ENCODE data around the gene KDM4B. TPM values are rescaled to one million over a fixed set of nuclear protein-coding genes. Genes with fewer than 3 reads are reported as not detected.

The KDM4B gene
- total RNA-seq: 34.1 TPM
- long read RNA-seq, full-length matches to known transcripts: 11 of 48 reads
- long read RNA-seq, partial matches to known transcripts: 28 of 48 reads
- long read RNA-seq, other reads (novel, unspliced or antisense): 9 of 48 reads

- peak; percentile 99 for DNase-seq
- TF ChIP-seq CTCF (IDR thresholded peaks at IDR 0.05; ENCODE audit: borderline replicate concordance): no peak
- Histone ChIP-seq H3K4me3 (peak within 1 kb of the TSS; percentile 79), H3K36me3 (no peaks in the 10 kb centered on the region), H3K9me3 (replicated peaks) (no peaks in the 10 kb centered on the region), H3K27ac (replicated peaks) (peak within 1 kb of the TSS; percentile 88), H3K4me1 (peaks cover 47% of the 10 kb centered on the region), H3K27me3 (ENCODE audit: low read depth) (no peaks in the 10 kb centered on the region)
- intact Hi-C loops (cut with micrococcal nuclease): no loop called here
Measured at GRCh38 chr19:4968462-4969291, at the start of gene KDM4B. Gene KDM4B, plus strand, starts transcription at chr19:4969113. Its CDS starts 63,778 bp downstream, at chr19:5032891.

GRCh38 chr19:4922530-4923275 lies 46.2 kb upstream of the KDM4B start:
- TF ChIP-seq CTCF (IDR thresholded peaks at IDR 0.05; ENCODE audit: borderline replicate concordance): no peak
- intact Hi-C loops (cut with micrococcal nuclease): no loop called here
- no peaks in the 10 kb centered on the region for H3K27me3 ChIP-seq (ENCODE audit: low read depth)
- H3K4me1 ChIP-seq: no peaks in the 10 kb centered on the region
- no peak for DNase-seq
- H3K27ac ChIP-seq (replicated peaks): no peak overlapping the region
- H3K9me3 ChIP-seq (replicated peaks): no peaks in the 10 kb centered on the region
- H3K4me3 ChIP-seq: no peak overlapping the region
- no peaks in the 10 kb centered on the region for H3K36me3 ChIP-seq

GRCh38 chr19:4923276-4923747 lies 45.6 kb upstream of the KDM4B start:
- no peaks in the 10 kb centered on the region for H3K27me3 ChIP-seq (ENCODE audit: low read depth)
- no peak overlapping the region for H3K4me3 ChIP-seq
- no peak for TF ChIP-seq CTCF (IDR thresholded peaks at IDR 0.05; ENCODE audit: borderline replicate concordance)
- no peak overlapping the region for H3K27ac ChIP-seq (replicated peaks)
- H3K4me1 ChIP-seq: no peaks in the 10 kb centered on the region
- intact Hi-C loops (cut with micrococcal nuclease): no loop called here
- no peak for DNase-seq
- H3K9me3 ChIP-seq (replicated peaks): no peaks in the 10 kb centered on the region
- H3K36me3 ChIP-seq: no peaks in the 10 kb centered on the region

DNA sequence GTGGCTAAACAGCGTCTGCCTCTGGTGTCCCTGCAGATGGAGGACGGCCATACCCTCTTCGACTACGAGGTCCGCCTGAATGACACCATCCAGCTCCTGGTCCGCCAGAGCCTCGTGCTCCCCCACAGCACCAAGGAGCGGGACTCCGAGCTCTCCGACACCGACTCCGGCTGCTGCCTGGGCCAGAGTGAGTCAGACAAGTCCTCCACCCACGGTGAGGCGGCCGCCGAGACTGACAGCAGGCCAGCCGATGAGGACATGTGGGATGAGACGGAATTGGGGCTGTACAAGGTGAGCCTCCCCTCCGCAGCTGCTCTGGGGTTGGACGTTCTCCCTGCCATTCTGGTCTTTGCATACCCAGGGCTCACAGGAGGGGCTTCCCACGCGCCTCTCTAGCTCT lies 39.7 kb upstream of the KDM4B start:
- intact Hi-C loops (cut with micrococcal nuclease): no loop called here
- DNase-seq: no peak
- no peaks in the 10 kb centered on the region for H3K9me3 ChIP-seq (replicated peaks)
- no peak overlapping the region for H3K27ac ChIP-seq (replicated peaks)
- no peak overlapping the region for H3K4me3 ChIP-seq
- no peaks in the 10 kb centered on the region for H3K36me3 ChIP-seq
- no peaks in the 10 kb centered on the region for H3K4me1 ChIP-seq
- no peak for TF ChIP-seq CTCF (IDR thresholded peaks at IDR 0.05; ENCODE audit: borderline replicate concordance)
- H3K27me3 ChIP-seq (ENCODE audit: low read depth): no peaks in the 10 kb centered on the region

GRCh38 chr19:4930664-4931063 lies 38.2 kb upstream of the KDM4B start:
- intact Hi-C loops (cut with micrococcal nuclease): no loop called here

More at GRCh38 chr19:4930664-4931063, 38.2 kb upstream of the KDM4B start:
- TF ChIP-seq CTCF (IDR thresholded peaks at IDR 0.05; ENCODE audit: borderline replicate concordance): no peak
- no peaks in the 10 kb centered on the region for H3K4me1 ChIP-seq
- no peaks in the 10 kb centered on the region for H3K36me3 ChIP-seq
- H3K27me3 ChIP-seq (ENCODE audit: low read depth): no peaks in the 10 kb centered on the region
- H3K9me3 ChIP-seq (replicated peaks): no peaks in the 10 kb centered on the region
- DNase-seq: no peak
- H3K4me3 ChIP-seq: no peak overlapping the region
- no peak overlapping the region for H3K27ac ChIP-seq (replicated peaks)

All from left ventricle myocardium inferior (tissue), 1 donor.